Measurements from ENCODE around the gene NEAT1.
"Not testable (repeated sequence)": the region's sequence is repeated elsewhere in the genome, so short reads cannot be mapped to it uniquely, and the experiment has no call there.

Gene NEAT1

DNA sequence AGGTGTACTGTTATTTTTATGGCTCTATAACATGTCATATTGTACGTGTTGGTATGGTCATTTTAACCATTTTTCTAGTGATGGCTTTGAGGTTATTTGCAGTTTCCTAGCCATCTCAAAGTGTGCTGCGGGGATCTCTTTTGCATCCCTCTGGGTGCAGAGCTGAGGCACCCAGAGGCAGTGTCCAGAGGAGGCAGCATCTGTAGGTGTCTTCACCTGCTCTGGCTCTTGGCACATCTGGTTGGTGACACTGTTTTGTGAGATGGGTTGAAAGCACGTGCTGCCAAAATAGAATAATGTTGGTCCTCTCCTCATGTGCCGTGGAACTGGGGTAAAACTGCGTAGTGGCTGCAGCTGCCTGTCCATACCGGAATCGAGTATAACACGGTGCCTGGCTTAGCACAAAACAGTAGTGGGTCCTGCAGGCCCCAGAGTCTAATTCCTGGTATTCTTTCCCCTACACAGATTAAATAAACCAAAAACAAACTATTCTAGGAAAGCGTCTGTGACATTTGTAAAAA, 12.9 kb downstream of the NEAT1 start:
- DNase-seq, result no peak

DNA sequence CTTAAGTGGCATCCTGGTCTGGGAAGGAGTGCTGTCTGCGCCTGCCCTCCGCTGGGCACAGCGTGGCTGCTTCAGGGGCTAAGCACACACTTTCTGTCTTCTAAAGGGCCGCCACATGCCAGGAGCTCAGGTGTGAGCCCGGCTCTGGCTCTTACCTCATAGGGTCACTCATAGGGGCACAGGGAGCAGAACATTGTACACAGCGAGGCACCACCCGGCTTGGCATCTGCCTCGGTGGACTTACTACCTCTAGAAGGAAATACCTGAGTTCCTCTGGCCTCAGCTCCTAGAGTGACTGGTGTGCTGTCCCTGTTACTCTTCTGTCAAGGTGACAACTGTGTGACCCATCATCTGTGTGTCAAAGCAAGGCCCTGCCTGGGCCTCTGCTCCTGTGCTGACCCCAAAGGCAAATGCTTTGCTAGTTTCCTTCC, 13.4 kb downstream of the NEAT1 start:
- no peak for DNase-seq

DNA sequence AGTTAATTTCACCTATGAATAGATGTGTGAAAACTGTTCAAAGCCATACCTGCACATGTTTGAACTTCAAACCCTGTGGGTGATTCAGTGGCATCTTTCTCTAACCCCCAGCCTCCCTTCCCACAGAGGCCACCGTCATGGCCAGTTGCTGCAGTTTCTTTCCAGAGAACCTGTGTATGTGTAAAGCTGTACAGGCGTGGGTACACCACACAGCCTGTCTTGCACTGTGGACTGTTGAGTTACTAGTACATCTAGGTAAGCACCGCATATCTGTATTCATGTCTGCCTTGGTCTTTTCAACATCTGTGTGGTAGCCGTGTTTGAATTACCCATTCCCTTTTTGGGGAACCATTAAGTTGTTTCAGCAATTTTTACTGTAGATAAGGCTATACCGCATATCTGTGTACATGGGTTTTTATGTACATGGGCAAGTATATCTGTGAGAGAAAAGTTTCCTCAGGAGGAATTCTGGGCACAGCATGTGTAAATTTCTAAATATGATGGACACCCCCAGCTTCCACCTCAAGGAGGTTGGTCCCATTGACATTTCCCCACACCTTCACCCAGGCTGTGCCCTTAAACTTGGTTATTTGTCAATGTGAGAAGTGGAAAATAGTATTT, 13.9 kb downstream of the NEAT1 start:
- DNase-seq, result no peak

DNA sequence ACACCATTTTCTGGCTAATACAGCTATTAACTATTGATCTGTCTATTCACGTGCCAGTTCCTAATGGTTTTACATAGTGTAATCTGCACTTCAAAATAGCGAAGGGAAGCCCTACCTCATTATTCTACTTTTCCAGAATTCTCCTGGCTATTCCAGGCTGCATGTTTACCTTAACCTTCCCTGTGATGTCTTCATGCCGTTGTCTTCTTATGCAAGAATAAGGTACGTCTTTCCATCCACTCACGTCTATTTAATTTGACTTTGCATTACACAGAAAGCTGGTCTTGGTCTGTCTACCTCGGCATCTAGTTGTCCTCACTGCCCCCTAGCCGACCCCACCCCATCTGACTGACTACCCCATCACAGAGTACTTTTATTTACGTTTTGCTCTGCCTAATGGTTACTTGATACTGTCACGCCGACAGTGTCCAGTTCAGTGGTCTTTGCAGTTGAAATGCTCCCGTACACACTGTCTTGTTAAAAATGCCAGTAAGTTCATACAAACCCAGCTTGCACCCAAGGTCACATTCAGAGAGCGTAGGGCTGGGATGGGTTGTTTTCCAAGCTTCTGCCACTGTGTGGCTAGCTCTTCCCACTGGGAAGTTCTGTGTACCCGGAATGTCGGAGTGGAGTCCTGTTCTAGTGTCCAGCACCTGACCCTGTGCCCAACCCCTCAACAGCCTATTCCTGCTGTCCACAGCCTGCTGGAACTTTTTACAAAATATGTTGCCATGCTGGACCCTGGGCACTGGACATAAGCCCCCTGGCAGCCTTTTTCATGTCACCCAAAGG, 15.0 kb downstream of the NEAT1 start:
- DNase-seq, result no peak

DNA sequence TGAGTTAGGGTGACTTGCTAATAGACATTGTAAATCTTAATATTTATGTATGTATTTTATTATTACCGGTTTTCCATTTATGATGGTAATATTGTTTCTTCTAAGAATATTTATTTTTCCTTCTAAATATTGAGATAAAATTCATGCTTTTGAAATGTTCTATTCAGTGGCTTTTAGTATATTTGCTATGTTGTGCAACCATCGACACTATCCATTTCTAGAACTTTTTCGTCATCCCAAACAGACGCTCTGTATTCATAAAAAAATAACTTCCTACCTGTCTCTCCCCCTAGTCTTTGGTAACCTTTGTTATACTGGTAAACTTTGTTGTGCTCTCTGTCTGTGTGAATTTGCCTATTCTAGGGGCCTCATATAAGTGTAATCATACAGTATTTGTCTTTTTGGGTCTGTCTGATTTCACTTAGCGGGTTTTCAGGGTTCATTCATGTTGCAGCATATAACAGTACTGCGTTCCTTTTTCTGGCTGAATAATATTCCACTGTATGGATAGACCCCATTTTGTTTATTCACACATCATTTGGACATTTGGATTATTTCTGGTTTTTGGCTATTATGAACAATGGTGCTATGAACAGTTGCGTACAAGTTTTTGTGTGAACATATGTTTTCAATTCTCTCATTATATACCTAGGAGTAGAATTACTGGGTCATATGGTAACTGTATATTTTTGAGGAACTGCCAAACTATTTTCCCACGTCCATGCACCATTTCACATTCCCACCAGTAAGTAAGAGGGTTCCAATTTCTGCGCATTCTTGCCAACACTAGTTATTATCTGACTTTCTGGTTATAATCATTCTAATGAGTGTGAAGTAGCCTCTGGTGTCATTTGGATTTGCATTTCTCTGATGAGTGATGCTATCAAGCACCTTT, 15.9 kb downstream of the NEAT1 start:
- no peak for DNase-seq

DNA sequence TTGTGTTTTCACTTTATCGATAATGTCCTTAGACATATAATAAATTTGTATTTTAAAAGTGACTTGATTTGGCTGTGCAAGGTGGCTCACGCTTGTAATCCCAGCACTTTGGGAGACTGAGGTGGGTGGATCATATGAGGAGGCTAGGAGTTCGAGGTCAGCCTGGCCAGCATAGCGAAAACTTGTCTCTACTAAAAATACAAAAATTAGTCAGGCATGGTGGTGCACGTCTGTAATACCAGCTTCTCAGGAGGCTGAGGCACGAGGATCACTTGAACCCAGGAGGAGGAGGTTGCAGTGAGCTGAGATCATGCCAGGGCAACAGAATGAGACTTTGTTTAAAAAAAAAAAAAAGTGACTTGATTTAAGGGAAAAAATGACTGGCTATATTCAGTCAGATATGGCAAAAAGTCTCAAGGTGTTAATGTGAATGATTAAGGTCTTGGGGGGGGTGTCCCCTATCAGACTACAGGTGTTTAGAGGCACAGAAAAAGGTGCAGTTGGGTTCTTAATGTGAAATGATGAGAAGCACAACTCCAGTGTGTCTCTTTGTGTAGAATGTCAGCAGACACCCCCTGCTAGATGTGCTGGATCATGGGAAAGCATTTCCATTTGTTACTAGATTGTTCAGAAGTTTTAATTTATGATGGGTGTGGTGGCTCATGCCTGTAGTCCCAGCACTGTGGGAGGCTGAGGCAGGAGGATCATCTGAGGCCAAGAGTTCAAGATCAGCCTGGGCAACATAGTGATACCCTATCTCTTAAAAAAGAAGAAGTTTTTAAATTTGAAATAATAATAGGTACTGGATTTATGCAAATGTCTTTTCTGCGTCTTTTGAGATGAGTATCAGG, 17.0 kb downstream of the NEAT1 start:
- DNase-seq, result no peak

DNA sequence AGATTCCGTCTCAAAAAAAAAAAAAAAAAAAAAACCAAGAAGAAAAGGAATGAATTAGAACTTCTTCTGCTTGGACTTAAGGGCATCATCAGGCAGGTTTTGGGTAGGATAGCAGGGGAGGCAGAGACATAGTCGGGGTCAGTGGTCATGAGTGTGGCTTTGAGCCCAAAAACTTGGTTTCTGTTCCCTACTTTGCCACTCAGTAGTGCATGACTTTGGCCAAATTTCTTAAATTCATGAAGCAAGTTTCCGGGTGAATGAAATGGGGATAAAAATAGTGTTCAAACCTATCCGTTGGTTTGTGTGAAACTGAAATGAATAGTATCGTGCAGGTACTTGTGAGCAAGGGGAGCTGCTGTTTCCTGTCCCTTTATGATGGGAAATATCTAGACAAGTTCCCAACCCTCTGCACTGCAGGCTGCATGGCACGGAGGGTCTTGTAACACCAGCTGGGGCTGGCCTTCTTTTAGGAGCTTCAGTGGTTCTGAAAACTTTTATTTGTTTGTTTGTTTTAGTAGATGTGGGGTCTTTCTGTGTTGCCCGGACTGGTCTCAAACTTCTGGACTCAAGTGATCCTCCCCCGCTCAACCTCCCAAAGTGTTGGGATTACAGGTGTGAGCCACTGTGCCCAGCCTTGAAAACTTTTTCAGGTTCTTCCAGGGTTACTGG, 18.4 kb downstream of the NEAT1 start:
- no peak for DNase-seq

DNA sequence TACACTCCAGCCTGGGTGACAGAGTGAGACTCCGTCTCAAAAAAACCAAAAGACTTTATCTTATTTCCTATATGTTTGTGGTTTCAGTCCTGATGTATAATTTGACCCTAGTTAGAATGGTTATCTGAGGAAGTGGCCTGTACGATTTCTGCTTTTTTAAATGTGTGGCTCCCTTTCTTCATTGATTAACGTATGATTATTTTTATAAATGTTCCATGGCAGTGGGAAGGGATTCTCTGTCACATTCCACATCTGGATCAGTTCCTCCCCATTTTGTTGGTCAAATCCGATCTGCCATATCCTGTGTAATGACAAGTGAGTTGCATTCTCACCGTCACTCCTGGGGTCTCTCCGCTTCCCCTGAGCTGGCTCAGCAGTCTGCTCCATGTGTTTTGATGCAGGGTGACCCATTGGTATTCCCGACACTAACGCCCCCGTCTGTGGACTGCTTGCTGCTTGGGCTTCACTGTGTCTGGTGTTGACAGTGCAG, 20.3 kb downstream of the NEAT1 start:
- no peak for DNase-seq

DNA sequence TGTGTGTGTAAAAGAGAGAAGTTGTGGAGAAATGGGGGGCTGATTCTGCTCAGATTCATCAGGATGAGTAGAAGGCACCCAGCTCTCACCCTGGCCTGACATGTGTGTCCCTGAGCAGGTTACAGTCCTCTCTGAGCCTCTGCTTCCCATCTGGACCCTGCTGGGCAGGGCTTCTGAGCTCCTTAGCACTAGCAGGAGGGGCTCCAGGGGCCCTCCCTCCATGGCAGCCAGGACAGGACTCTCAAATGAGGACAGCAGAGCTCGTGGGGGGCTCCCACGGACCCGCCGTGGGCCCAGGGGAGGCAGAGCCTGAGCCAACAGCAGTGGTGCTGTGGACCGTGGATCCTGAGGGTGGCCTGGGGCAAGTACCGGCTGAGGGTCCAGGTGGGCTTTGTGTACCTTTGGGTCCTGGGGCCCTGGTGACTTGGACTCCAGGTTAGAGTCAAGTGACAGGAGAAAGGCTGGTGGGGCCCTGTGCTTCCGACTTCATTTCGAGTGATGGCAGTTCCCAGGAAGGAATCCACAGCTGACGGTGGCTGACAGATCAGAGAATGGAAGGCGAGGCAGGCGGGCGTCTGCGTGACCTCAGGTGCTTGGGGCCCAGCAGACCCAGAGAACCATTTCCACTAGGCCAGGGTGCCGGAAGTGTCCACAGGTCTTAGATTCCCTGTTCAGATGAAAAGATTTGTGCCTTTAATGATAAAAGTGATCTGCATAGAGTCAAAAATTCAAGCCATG, 21.9 kb downstream of the NEAT1 start:
- no peak for DNase-seq

DNA sequence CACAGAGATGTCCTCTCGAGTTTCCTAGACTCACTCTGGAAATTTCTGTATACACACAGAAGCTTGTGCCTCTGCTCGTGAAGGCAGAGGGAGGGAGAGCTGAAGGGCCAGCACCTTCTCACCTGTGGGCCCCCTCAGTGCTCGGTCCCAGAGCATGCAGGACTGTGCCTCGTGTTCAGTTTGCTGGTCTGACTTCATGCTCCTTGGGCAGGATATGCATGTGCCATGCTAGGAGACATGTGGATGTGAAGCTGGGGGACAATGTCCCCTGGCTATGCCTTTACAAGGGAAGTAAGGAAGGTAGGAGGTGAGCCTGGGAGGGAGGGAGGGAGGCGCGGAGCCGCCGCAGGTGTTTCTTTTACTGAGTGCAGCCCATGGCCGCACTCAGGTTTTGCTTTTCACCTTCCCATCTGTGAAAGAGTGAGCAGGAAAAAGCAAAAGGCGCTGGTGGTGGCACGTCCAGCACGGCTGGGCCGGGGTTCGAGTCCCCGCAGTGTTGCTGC, 22.6 kb downstream of the NEAT1 start:
- no peak for DNase-seq

DNA sequence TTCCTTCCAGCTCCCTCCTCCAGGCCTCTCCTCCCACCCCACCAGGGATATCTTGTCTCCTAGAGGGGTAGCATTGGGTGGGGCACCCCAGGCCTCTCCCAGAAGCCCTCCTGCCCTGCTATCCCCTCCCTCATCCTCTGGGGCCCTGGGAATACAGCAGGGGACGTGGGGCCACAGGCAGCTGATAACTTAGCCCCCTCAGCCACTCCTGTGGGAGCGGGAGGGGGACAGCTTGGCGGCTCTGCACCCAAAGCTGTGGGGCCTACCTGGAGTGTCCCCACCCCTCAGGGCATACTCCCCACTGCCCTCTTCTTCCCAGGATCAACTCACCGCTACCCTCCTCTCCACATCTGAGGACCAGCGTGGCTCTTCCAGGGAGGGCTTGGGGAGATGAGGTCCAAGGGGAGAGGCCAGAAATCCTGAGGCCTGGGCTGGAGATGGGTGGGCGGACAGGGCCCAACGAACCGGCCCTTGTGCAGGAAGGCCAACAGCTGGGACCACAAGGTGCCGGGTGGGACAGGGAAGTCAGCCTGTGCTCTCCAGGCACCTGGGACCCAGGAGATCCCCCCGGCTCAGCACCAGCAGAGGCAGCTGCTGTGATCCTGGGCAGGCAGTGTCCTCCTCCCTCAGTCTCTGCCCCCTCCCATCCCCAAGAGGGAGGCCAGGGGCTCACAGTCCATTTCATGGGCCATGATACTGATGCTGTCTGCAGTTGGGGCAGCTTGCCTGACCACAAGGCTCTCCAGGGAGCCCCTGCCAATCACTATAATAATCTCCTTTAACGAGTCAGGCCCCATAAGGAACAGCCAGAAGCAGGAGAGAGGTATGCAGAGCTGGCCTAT, 23.2 kb downstream of the NEAT1 start:
- no peak for DNase-seq

DNA sequence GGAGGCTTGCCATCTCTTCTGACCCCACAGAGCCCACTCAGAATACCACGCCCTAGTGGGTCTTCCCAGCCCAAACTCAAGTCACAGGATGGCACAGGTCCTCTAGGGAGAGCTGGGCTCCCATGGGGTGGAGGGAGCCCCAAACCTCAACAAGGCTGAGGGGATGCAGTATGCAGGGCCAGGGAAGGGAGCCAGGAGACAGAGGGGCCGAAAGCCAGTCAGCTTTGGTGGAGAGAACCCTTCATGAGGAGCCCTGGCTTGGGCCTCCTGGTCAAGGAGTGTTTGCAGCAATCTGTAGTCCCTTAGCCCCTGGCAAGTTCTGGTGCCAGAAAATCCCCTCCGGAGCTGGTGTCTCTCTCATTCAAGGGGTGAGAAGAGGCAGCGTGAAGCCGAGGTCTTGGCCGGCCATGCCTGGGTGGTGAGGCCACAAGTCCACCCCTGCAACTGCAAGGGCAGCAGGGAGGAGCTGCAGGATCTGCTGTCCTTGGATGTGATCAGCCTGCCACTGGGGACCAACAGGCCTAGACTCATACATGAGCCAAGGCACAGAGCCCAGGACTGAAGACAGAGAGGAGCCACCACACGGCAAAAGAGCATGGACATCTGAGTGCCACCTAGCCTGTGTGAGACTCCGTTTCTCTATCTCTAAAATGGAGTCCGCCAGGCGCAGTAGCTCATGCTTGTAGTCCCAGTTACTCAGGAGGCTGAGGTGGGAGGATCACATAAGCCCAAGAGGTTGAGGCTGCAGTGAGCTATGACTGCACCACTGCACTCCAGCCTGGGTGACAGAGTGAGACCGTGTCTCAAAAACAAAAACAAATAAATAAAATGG, 24.1 kb downstream of the NEAT1 start:
- DNase-seq, result no peak

DNA sequence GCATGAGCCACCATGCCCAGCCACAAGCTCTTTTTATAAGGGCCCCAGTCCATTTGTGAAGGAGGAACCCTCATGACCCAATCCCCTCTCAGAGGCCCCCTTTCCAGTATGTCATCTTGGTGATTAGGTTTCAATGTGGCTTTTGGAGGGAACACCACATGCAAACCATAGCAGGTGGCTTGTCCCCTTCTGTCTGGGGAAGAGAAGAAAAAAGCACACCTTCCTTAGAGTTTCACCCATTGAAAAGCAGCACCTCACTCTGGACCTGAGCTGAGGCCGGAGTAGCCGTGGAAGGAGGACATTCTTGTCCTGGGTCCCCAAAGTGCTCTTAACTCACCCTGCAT, 25.4 kb downstream of the NEAT1 start:
- no peak for DNase-seq

DNA sequence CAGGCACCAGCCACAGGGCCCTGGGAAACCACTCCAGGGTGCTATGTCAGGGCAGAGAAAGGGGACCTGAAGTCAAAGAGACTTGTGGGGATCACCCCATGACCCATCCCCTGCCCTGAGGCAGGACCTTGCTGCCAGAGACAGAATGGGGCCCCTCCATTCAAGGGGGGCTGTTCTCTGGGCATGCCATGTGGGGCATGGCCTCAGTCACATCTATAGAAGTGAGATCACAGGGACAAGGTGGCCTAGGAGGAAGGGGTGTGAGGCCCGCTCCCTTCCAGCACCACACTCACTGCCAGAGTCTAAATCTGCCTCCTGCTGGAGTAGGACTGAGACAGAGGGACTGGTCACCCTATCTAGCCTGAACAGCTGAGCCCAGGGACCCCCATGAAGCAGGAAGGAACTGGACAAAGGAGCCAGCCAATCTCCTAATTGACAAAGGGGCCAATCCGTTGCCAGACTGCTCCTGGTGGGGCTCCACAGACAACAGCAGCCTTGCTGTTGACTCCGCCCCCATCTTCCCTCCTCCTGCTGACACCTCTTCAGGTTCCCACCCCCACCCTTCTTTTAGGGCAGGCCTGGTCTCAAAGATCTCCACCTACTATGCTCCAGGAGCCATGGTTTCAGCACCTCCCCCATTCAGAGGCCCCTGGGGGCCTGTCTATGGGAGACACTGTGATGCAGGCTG, 26.0 kb downstream of the NEAT1 start:
- no peak for DNase-seq

DNA sequence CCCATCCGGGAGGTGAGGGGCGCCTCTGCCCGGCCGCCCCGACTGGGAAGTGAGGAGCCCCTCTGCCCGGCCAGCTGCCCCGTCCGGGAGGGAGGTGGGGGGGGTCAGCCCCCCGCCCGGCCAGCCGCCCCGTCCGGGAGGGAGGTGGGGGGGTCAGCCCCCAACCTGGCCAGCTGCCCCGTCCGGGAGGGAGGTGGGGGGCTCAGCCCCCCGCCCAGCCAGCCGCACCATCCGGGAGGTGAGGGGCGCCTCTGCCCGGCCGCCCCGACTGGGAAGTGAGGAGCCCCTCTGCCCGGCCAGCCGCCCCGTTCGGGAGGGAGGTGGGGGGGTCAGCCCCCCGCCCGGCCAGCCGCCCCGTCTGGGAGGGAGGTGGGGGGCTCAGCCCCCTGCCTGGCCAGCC, 28.7 kb downstream of the NEAT1 start:
- not testable (repeated sequence) for DNase-seq

DNA sequence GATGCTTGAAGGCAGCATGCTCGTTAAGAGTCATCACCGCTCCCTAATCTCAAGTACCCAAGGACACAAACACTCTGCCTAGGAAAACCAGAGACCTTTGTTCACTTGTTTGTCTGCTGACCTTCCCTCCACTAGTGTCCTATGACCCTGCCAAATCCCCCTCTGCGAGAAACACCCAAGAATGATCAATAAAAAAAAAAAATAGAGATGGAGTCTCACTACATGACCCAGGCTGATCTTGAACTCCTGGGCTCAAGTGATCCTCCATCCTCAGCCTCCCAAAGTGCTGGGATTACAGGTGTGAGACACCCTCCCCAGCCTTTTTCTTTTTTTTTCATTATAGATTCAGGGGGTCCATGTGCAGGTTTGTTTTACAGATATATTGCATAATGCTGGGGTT, 29.7 kb downstream of the NEAT1 start:
- not testable (repeated sequence) for DNase-seq

DNA sequence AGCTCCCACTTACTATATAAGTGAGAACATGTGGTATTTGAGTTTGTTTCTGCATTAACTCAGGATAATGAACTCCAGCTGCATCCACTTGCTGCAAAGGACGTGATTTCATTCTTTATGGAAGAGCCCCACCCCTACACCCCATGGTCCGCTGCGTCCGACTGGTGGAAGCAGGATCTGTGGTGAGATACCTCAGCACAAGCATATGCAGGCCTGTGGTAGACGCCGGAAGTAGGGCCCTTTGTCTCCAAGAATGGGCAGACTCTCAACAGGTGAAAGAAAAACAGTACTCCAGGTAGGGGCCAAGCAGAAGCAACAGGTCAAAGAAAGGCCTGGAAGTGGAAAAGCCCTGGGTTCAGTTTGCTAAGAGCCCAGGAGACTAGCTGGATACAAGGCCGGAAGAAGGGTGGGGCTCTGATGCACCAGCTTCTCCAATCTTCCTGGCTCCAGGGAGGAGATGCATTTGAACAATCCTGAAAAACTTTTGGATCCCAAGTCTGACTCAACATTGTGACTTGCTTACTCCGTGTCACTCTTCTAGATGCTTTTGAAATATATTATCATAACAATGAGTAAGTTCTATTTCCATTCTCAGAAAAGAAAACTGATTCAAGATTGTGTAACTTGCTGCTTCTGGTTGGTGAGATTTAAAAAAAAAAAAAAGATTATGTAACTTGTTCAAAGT, 30.4 kb downstream of the NEAT1 start:
- no peak for DNase-seq

DNA sequence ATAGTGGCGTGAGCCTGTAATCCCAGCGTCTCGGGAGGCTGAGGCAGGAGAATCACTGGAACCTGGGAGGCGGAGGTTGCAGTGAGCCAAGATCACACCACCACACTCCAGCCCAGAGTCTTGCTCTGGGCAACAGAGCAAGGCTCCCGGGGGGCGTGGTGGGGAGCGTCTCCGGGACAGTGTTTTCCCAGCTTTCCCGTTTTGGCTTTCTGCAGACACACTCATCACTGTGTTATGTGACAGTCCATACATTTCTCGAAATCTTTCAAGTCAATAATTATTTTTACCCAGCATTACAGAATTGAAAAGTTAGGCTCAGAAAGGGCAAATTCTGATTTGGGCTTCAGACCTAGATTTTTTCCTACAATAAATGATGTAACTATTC, 31.7 kb downstream of the NEAT1 start:
- DNase-seq, result no peak
